Mucosa of descending colon (tissue), 3 donors: ENCODE results near the gene GFPT1. TPM values are rescaled to one million over a fixed set of nuclear protein-coding genes. Genes with fewer than 3 reads are reported as not detected.
A peak's percentile ranks its signal among the peaks of the same experiment; 100 is the strongest.

ENCODE experiments used
- ATAC-seq: fragments of 200-7000 bp; cut with Tn5 transposase; one replicate; pipeline ENCODE4 v1.9.1; 2020; ENCODE audit warnings: mild to moderate bottlenecking, moderate library complexity
- DNase-seq, 3 donors: peaks; one replicate each; pipeline ENCODE4 v3.0.0-alpha.2; 2020
- H3K36me3 ChIP-seq: fragments of 200-600 bp; one replicate; pipeline ENCODE4 v1.8.0; 2021; ENCODE audit warnings: low read depth, mild to moderate bottlenecking
- H3K4me1 ChIP-seq: fragments of 200-600 bp; one replicate; pipeline ENCODE4 v1.8.0; 2021; ENCODE audit warnings: low read depth, mild to moderate bottlenecking
- H3K4me3 ChIP-seq: fragments of 200-600 bp; one replicate; pipeline ENCODE4 v1.8.0; 2021; ENCODE audit warnings: mild to moderate bottlenecking
- H3K9me3 ChIP-seq: fragments of 200-600 bp; one replicate; pipeline ENCODE4 v1.8.0; 2021; ENCODE audit warnings: mild to moderate bottlenecking
- CTCF ChIP-seq: fragments of 200-600 bp; IDR thresholded peaks from one replicate; pipeline ENCODE4 v1.8.0; 2022; ENCODE audit warnings: antibody characterized with exemption, mild to moderate bottlenecking
- intact Hi-C, 2 donors: fragments of 100-400 bp; cut with DNase I in 1 of 2; cut with micrococcal nuclease in 1 of 2; formaldehyde crosslinking; loops; one replicate each; pipeline versions ENCODE4 v1.11.0 to v1.11.1; 2022; cut with DNase I, micrococcal nuclease
- total RNA-seq, 3 donors: library from RNA; stranded (reverse); fragmentation: NEBNext Ultra II Directional in 2 of 3; extraction: Animal tissue kit (Norgen Biotek cat#: 25700) in 2 of 3; gene quantifications; one replicate each; pipeline versions ENCODE4 v1.2.1 to v1.2.4, GENCODE V29; 2021 to 2023
- donor health status: DM: no; HTN: no; CAD: no; lungs with moderate emphysema.
- donor health status: DM: no; HTN: no; CAD: no.
- donor health status: DM: no; HTN: yes; CAD: no.

Gene GFPT1
- total RNA-seq, 3 donors from 2014 or later, result 79.3 to 196 (median 180) TPM

- ATAC-seq (no peak), DNase-seq (no peak)
- Histone ChIP-seq H3K36me3 (no peaks in the 10 kb centered on the region), H3K9me3 (peaks cover 5% of the 10 kb centered on the region), H3K4me3 (no peak overlapping the region), H3K4me1 (peaks cover 28% of the 10 kb centered on the region)
- intact Hi-C loops, result loop anchor here (5.0 to 10.0 kb wide), 3 partner anchors 64 to 296 kb away; partner anchors contain the start of gene ANTXR1 (in 1 of the 2)
- TF ChIP-seq CTCF, result no peak
Observed at GRCh38 chr2:69308338-69308737, 78.7 kb downstream of the GFPT1 start.

GRCh38 chr2:69307579-69308064, 79.4 kb downstream of the GFPT1 start:
- intact Hi-C loops, result loop anchor here (5.0 to 10.0 kb wide), 3 partner anchors 63 to 295 kb away; partner anchors contain the start of gene ANTXR1 (in 1 of the 2)
- Histone ChIP-seq H3K36me3 (no peaks in the 10 kb centered on the region), H3K9me3 (no peaks in the 10 kb centered on the region), H3K4me1 (peaks cover 28% of the 10 kb centered on the region), H3K4me3 (no peak overlapping the region)
- ATAC-seq, result no peak
- no peak for DNase-seq
- TF ChIP-seq CTCF, result no peak

GRCh38 chr2:69306822-69307578, 80.0 kb downstream of the GFPT1 start:
- TF ChIP-seq CTCF, result peak; percentile 51
- peaks cover 28% of the 10 kb centered on the region for H3K4me1 ChIP-seq
- ATAC-seq (peak; percentile 74), DNase-seq (peak; percentile 85 to 89 (median 87))
- H3K36me3 ChIP-seq, result no peaks in the 10 kb centered on the region
- no peaks in the 10 kb centered on the region for H3K9me3 ChIP-seq
- intact Hi-C loops, result loop anchor here (5.0 to 10.0 kb wide), 3 partner anchors 62 to 295 kb away; partner anchors contain the start of gene ANTXR1 (in 1 of the 2)
- H3K4me3 ChIP-seq, result no peak overlapping the region

GRCh38 chr2:69306393-69306821, 80.6 kb downstream of the GFPT1 start:
- Histone ChIP-seq H3K4me1 (peaks cover 28% of the 10 kb centered on the region), H3K4me3 (no peak overlapping the region), H3K9me3 (no peaks in the 10 kb centered on the region), H3K36me3 (no peaks in the 10 kb centered on the region)
- no peak for TF ChIP-seq CTCF
- DNase-seq, result peak in 2 of 3 donors; percentile 41 to 54
- intact Hi-C loops, result loop anchor here (5.0 to 10.0 kb wide), 3 partner anchors 62 to 294 kb away; partner anchors contain the start of gene ANTXR1 (in 1 of the 2)
- ATAC-seq, result no peak

- ATAC-seq, result no peak
- Histone ChIP-seq H3K9me3 (no peaks in the 10 kb centered on the region), H3K36me3 (no peaks in the 10 kb centered on the region), H3K4me1 (peaks cover 28% of the 10 kb centered on the region), H3K4me3 (no peak overlapping the region)
- no peak for DNase-seq
- TF ChIP-seq CTCF, result no peak
- intact Hi-C loops, result loop anchor here (5.0 to 10.0 kb wide), 3 partner anchors 61 to 294 kb away; partner anchors contain the start of gene ANTXR1 (in 1 of the 2)
Observed at GRCh38 chr2:69305712-69306392, 81.2 kb downstream of the GFPT1 start.
